Retinal pigment epithelial cell (primary cell): ENCODE measurements around the gene ZSWIM7.

ENCODE experiments used
- DNase-seq: peaks from one replicate; pipeline ENCODE4 v3.0.0-alpha.2; 2010; ENCODE audit warnings: low read depth
- H3K4me3 ChIP-seq: 2 replicates; pipeline ENCODE4 v1.5.1; 2011; ENCODE audit warnings: mild to moderate bottlenecking, low read length, control low read depth, moderate library complexity
- CTCF ChIP-seq: conservative IDR thresholded peaks from 2 replicates; pipeline ENCODE4 v1.5.1; 2011; ENCODE audit warnings: low read depth, low read length, control low read depth, inconsistent platforms

The ZSWIM7 gene

GRCh38 chr17:15930426-15930825 lies 69.1 kb downstream of the ZSWIM7 start:
- H3K4me3 ChIP-seq, result no peak overlapping the region
- TF ChIP-seq CTCF, result no peak
- DNase-seq, result no peak

GRCh38 chr17:15929941-15930340 lies 69.6 kb downstream of the ZSWIM7 start:
- TF ChIP-seq CTCF, result no peak
- no peak overlapping the region for H3K4me3 ChIP-seq
- DNase-seq, result no peak

- DNase-seq, result no peak
- TF ChIP-seq CTCF, result no peak
- no peak overlapping the region for H3K4me3 ChIP-seq
Observed at GRCh38 chr17:15928286-15928785, 71.2 kb downstream of the ZSWIM7 start.
